ENCODE data around the gene SYNPR.

SYNPR gene

DNA sequence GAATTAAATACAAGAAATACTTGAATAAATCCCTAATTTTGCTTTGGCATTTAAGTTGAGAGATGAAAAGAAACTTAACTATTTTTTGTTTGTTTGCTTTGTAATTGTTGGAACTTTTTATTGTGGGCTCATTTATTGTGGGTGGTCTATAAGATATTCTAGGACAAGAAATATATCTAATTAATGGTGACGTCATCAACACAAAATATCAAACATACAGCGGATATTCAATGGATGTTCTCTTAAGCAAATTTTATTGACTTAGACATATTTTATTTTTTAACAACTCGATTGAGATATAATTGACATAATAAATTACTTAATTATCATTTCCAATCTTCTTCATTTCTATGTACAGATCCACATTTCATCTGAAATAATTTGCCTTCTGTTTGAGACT lies 30.0 kb downstream of the SYNPR start:
- no peak for DNase-seq

GRCh38 chr3:63309768-63310167 lies 31.7 kb downstream of the SYNPR start:
- DNase-seq, result no peak

- no peak for DNase-seq
Measured at GRCh38 chr3:63323766-63324165, 45.7 kb downstream of the SYNPR start.

GRCh38 chr3:63324621-63325020 lies 46.5 kb downstream of the SYNPR start:
- DNase-seq, result no peak

- DNase-seq, result no peak
Measured at GRCh38 chr3:63325386-63325785, 47.3 kb downstream of the SYNPR start.

GRCh38 chr3:63328365-63328764 lies 50.3 kb downstream of the SYNPR start:
- no peak for DNase-seq

- DNase-seq, result no peak
Measured at GRCh38 chr3:63331520-63331919, 53.4 kb downstream of the SYNPR start.

DNA sequence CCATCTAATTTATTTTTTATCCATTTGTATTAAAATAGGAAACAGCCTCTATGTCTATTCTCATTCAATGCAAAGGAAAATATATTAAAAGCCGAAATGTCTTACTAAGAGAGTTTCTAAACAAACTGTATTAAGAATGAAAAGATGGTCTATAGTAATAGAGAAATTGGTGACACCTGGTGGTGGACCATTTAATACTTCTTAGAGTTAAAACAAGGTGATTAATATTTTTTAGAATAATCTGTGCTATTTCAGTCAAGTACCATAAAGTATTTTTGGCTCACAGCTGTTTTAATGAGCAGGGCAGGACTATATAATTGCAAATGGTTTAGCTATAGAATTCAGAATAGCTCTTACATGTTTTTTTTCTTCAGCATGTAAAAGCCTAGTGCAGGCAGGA lies 55.7 kb downstream of the SYNPR start:
- no peak for DNase-seq

DNA sequence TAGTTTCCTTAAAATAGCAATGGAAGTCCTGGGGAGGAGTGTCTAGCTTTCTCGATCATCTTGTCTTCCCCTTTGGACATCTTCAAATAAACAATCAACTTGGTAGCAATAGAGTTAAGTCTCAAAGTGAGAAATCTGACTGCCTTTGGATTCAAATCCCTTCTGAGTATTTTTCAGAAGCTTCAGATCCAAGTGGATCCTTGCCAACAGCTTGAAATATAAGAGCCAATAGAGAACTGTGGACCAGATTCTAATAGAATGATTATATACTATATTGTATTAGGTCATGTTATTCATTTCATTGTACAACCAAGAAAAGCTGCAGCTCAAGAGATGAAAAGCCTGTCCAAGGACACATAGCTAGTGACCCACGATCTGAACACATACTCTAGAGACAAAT lies 60.2 kb downstream of the SYNPR start:
- no peak for DNase-seq

DNA sequence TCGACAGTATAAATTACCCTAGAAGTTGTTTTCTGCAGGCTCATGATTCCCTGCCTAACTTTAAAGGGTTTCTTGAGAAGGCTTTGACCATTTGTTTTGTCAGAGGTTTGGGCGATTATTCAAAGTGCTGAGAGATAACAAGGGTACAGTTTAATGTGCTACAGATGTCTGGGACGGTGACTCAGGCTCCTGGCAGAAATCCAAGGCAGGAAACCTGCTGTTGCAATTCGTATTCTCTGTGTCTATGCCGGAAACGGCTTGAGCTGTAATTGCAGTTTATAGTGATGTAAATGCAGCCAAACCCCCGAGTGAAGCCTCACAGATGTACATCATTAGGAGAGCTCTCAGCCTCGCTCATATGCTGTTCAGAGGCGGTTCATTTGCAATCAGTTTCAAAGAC lies 65.6 kb downstream of the SYNPR start:
- DNase-seq, result peak in 1 of 5 experiments; percentile 58

DNA sequence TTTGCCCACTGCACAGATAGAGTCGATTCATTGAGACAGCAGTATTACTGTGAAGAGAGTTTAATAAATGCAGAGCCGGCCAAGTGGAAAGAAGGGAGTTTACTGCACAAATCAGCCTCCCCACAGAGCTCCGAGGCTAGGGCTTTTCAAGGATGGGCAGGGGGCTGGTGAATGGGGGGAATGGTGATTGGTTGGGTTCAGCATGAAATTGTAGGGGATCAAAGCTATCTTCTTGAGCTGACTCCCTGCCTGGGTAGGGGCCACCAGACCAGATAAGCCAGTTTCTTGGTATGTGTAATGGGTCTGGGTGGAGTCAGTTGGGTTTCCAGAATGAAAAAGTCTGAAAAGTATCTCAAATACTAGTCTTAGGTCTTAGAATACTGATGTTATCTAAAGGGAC lies 66.6 kb downstream of the SYNPR start:
- DNase-seq, result no peak

DNA sequence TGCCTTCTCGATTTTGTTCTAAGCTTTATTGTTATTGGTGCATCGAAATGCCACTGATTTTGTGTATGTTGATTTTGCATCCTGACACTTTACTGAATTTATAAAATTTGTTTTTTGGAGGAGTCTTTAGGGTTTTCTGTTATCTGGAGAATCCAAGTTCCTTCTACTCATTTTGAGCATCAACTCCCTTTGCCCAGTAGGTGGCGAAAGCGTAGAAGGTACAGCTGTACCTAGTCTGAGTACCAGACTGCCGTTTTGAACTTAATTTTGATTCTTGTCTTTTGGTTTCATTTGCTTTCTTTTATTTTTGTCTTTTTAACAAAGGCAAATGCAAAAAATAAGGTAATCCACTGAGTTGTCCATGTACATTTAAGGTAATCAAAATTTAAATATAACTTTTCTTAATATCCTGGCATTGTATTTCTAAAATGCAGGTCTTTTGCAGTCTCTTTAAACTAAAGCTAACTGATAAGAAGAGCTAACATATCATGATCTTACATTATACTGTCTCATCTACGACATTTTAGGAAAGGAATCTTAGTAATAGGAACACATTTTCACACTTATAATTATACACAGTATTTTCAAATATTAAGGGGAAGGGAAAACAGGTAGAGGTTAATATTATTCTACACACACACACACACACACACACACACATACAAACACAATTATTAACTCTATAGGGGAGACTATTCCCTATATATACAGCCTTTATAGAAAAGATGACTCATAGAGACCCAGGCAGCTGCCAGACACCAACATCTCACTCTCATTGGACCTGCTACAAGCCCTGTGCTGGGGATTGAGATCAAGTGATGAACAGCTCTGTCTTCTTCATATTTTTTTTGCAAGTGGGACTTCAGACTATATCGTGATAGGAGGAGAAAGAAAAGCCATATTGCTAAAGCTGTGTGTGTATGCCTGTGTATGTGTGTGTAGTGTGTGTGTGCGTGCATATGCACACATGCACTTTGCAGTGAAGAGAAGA lies 71.8 kb downstream of the SYNPR start:
- DNase-seq, result peak in 1 of 5 experiments; percentile 58

- DNase-seq, result peak in 1 of 5 experiments; percentile 15
Measured at GRCh38 chr3:63351159-63352007, 73.3 kb downstream of the SYNPR start.

DNA sequence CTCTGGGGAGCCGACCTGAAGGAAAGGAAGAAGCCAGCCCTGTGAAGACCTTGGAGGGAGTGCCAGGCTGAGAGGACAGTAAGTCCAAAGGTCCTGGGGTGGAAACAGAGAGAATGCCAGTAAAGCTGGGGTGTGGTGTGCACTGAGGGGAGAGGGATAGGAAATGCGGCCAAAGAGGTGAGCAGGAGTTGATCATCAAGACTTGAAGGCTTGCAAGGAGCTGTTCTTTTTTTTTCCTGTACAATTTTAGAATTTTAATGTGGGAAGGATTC lies 73.8 kb downstream of the SYNPR start:
- DNase-seq, result no peak

DNA sequence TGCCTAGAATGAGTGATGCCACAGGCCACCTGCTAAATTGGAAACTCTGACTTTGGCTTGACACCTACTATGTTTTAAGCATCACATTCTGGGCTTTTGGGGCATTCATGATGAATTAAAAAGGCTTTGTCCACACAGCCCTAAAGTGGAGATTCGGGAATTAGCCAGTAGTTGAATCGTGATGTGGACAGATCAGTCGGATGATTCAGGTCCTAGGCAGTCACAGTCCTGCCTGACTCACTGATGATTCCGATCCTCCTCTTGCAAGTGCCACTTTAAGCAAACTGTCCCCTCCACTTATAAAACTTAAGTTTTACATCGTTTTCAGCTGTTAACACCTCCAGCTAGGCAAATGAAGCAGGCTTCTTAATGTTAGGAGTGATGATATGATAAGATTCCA lies 75.3 kb downstream of the SYNPR start:
- DNase-seq, result no peak

DNA sequence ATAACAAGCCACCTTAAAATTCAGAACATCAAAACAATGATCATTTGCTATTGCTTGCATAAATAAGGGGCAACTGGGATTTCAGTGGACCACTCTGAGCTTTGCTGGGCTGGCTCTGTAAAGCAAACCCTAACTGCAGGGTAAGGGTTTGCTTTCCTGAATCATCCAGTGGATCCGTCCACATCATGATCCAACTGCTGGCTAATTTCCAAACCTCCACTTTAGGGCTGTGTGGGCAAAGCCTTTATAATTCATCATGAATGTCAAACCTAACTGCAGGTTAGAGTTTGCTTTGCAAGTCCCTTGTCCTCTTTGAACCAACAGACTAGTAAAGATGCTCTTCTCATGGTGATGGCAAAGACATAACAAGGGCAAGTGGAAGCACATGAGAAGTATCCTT lies 76.1 kb downstream of the SYNPR start:
- no peak for DNase-seq

DNA sequence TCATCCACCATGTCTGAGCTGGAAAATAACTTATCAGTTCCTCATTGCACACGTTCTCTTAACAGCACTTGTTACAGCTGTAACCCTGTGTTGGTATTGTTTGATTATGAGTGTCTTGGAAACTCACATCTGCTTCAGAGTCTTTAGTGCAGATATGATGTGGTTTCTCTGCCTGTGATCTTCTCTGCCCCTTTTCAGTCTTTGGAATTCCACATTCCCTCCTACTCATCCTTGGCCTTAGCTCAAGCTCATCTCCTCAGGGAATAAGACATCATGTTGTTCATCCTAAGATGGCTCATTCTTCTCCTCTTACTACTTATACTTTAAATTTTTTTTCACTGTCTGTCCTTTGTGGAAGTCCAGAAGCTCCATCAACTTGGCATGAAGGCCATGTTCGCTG lies 77.7 kb downstream of the SYNPR start:
- no peak for DNase-seq

DNA sequence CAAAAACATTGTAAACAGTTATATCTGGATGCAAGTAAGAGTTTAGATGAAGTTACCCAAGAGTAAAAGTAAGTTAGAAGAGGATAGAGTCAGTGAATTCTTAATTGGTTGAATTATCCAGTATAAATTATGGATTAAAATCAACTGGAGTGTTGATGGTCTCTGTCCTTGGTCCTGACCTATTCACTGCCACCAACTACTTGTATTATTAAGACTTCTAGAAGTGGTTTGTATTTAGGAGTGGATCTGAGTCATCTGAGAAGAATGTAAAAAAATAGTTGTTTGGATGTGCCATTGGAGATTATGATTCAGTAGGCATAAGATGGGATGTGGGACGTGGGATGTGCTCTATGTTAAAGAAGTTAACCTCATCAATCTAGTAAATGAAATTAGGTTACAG lies 86.4 kb downstream of the SYNPR start:
- DNase-seq, result no peak

DNA sequence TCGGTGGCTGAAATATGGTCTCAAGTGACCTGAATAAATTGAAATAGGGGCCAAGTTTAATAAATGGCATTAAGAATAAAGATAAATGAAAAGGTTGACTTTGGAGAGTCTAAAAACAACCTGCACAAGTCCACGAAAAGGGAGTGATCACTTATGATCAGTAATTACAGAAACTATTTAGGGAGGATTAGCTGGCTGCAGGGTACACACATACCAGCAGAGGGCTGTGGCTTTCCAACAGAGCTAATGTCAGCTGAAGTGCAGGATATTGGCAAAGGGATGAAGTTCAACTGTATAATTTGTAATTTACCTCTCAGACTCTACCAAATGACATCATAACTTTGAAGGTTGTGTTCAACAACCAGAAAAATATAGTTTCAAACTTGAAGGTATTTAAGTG lies 86.8 kb downstream of the SYNPR start:
- no peak for DNase-seq

DNA sequence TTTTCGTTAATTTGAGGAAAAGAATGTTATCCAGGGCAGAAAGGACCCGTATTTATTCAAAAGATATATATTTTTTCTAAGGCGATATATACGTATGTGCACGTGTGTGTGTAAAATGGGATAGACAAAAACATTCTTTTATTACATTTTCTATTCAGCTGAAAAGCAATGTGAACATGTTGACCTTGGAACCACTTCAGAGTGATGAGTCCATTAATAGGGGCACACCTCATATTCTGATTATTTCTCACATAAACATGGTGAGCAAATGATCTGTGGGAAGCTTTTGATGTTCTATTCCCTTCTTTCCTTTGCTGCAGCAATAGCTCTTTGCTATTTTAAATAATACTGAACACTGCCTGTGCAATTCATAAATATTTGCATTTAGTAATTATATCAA lies 87.6 kb downstream of the SYNPR start:
- DNase-seq, result no peak

- DNase-seq, result no peak
Measured at GRCh38 chr3:63370094-63370493, 92.0 kb downstream of the SYNPR start.

DNA sequence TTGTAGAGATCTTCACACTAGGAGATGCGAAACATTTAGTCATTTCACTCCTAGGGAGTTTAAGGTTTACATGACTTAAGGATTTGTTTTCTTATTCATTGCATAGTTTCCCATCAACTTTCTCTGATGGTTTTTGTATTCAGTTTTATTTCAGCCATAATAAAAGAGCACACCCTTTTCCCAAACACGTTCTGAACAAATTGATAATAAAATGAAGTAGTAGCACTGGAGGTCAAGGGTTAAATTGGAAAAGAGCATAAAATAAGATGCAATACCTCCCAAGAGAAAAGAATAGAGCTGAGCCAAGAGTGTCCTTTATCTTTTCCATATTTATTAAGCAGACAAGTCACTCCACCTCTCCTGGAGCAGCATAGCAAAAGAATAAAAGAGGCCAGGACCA lies 104.9 kb downstream of the SYNPR start:
- DNase-seq, result no peak

- no peak for DNase-seq
Measured at GRCh38 chr3:63384382-63384781, 106.3 kb downstream of the SYNPR start.

DNA sequence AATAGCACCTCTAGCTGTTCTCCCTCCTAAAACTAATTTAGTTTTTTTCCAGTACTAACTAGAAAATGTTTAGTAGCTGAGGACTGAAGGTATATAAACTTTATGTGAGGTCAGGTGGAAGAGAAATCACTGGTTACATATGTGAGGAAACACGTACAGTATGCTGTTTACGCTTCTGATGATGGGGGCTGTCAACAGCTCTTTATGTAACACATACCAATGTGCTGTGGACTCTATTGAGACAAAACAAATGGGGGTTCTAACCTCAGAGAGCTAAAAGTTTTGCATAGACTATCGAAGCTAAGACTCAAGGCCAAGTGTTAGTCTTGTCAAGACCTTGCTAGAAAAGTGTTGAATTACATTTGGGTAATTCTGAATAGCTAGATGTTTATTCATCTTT lies 107.5 kb downstream of the SYNPR start:
- DNase-seq, result no peak
